MM.1S (cell line): ENCODE results near the gene NUTF2.

ENCODE experiments used
- DNase-seq: peaks from one replicate; pipeline ENCODE4 v3.0.0-alpha.2; 2015
- H2AFZ ChIP-seq: fragments of 300-600 bp; sonication (generic); 2 replicates; pipeline ENCODE4 v1.6.0; 2016; ENCODE audit warnings: antibody characterized with exemption, low read length
- H3F3A ChIP-seq: fragments of 300-600 bp; sonication (generic); 2 replicates; pipeline ENCODE4 v1.6.1; 2016; ENCODE audit warnings: mild to moderate bottlenecking, antibody characterized with exemption, low read length, moderate library complexity, mixed read lengths; ENCODE audit not compliant: insufficient read depth
- H3K27ac ChIP-seq: fragments of 300-600 bp; sonication (generic); 2 replicates; pipeline ENCODE4 v1.5.1; 2016; ENCODE audit warnings: mild to moderate bottlenecking, low read length
- H3K27me3 ChIP-seq: fragments of 300-600 bp; sonication (generic); replicated peaks from 2 replicates; pipeline ENCODE4 v1.6.0; 2016; ENCODE audit warnings: low read length; ENCODE audit not compliant: insufficient read depth
- H3K36me3 ChIP-seq: fragments of 300-600 bp; sonication (generic); replicated peaks from 2 replicates; pipeline ENCODE4 v1.6.1; 2016; ENCODE audit warnings: mild to moderate bottlenecking, low read length, mixed read lengths; ENCODE audit not compliant: insufficient read depth
- H3K4me1 ChIP-seq: fragments of 300-600 bp; sonication (generic); 2 replicates; pipeline ENCODE4 v1.6.1; 2016; ENCODE audit warnings: low read length, mixed read lengths
- H3K4me2 ChIP-seq: fragments of 300-600 bp; sonication (generic); 2 replicates; pipeline ENCODE4 v1.6.0; 2016; ENCODE audit warnings: low read depth, low read length
- H3K4me3 ChIP-seq: fragments of 300-600 bp; sonication (generic); 2 replicates; pipeline ENCODE4 v1.5.1; 2016; ENCODE audit warnings: low read length, mixed read lengths
- H3K79me2 ChIP-seq: fragments of 300-600 bp; sonication (generic); 2 replicates; pipeline ENCODE4 v1.6.1; 2016; ENCODE audit warnings: mixed run types, low read length, mixed read lengths
- H3K9ac ChIP-seq: fragments of 300-600 bp; sonication (generic); 2 replicates; pipeline ENCODE4 v1.6.1; 2016; ENCODE audit warnings: low read length, mixed read lengths
- H3K9me2 ChIP-seq: fragments of 300-600 bp; sonication (generic); replicated peaks from 2 replicates; pipeline ENCODE4 v1.6.1; 2016; ENCODE audit warnings: mild to moderate bottlenecking, low read length, mixed read lengths; ENCODE audit not compliant: insufficient read depth
- H3K9me3 ChIP-seq: fragments of 300-600 bp; sonication (generic); replicated peaks from 2 replicates; pipeline ENCODE4 v1.6.1; 2016; ENCODE audit warnings: mild to moderate bottlenecking, low read length, mixed read lengths; ENCODE audit not compliant: insufficient read depth
- H4K20me1 ChIP-seq: fragments of 300-600 bp; sonication (generic); 2 replicates; pipeline ENCODE4 v1.6.1; 2016; ENCODE audit warnings: mild to moderate bottlenecking, low read length, moderate library complexity, mixed read lengths; ENCODE audit not compliant: insufficient read depth
- EZH2 ChIP-seq: fragments of 300-600 bp; sonication (generic); optimal IDR thresholded peaks from 2 replicates; pipeline ENCODE3; 2017; ENCODE audit warnings: low read depth, mild to moderate bottlenecking, antibody characterized with exemption, low read length, mixed read lengths
- EZH2phosphoT487 ChIP-seq: fragments of 300-600 bp; sonication (generic); IDR thresholded peaks from 2 replicates; pipeline ENCODE4 v1.6.1; 2018; ENCODE audit warnings: antibody characterized with exemption, low read length
- TF ChIP-seq, protein P1 (sequence below): fragments of 300-600 bp; sonication (generic); IDR thresholded peaks from 2 replicates; pipeline ENCODE4 v1.5.1; 2016; ENCODE audit warnings: antibody characterized with exemption, low read length, mixed read lengths

The NUTF2 gene

DNA sequence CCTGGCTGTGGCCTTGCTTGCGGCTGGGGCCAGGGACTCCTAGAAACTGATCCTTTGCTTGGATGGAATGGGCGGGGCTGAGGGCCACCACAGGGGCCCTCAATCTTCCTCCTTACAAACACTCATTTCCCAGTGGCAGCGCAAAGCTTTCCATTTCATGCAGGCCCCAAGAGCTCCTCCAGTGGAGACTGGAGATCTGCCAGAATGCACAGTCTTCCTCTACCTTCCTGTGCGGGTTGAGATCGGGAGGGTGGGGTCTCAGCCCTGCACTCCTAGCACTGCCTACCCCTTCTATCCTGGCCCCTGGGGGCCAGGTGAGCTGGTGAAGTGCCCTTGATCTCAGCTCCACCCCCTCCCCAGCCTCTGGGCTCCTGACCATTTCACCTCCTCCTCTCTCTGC, 39.7 kb downstream of the NUTF2 start:
- no peaks in the 10 kb centered on the region for H3K9me2 ChIP-seq
- no peaks in the 10 kb centered on the region for H4K20me1 ChIP-seq
- H3K79me2 ChIP-seq, result no peaks in the 10 kb centered on the region
- TF ChIP-seq EZH2 (no peak), EZH2phosphoT487 (no peak)
- TF ChIP-seq, protein P1, sequence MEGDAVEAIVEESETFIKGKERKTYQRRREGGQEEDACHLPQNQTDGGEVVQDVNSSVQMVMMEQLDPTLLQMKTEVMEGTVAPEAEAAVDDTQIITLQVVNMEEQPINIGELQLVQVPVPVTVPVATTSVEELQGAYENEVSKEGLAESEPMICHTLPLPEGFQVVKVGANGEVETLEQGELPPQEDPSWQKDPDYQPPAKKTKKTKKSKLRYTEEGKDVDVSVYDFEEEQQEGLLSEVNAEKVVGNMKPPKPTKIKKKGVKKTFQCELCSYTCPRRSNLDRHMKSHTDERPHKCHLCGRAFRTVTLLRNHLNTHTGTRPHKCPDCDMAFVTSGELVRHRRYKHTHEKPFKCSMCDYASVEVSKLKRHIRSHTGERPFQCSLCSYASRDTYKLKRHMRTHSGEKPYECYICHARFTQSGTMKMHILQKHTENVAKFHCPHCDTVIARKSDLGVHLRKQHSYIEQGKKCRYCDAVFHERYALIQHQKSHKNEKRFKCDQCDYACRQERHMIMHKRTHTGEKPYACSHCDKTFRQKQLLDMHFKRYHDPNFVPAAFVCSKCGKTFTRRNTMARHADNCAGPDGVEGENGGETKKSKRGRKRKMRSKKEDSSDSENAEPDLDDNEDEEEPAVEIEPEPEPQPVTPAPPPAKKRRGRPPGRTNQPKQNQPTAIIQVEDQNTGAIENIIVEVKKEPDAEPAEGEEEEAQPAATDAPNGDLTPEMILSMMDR, result no peak
- no peaks in the 10 kb centered on the region for H3K27me3 ChIP-seq
- H3K4me2 ChIP-seq, result no peak overlapping the region
- H3F3A ChIP-seq, result no peaks in the 10 kb centered on the region
- no peak overlapping the region for H3K4me3 ChIP-seq
- H3K9ac ChIP-seq, result no peak overlapping the region
- H3K27ac ChIP-seq, result no peak overlapping the region
- H3K9me3 ChIP-seq, result no peaks in the 10 kb centered on the region
- no peaks in the 10 kb centered on the region for H3K4me1 ChIP-seq
- H2AFZ ChIP-seq, result no peak overlapping the region
- no peaks in the 10 kb centered on the region for H3K36me3 ChIP-seq
- no peak for DNase-seq

DNA sequence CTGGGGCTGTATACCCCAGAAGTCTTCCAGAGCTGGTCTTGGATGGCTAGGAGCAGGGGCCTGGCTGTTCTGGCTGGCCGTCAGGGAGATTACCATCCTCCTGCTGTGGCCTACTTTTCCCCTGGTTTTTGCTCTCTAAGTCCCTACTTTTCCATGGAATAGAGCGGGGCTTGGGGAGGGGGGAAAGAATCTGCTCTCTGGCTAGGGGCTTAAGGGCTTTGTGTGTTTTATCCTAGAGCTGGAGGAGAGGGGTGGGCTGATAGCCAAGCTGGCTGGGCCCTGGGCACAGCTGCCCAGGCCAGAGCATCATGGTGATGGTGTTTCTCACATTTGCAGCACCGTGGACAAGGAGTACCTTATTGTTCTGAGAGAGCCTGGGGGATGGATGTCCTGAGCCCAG, 41.6 kb downstream of the NUTF2 start:
- TF ChIP-seq, protein P1, result no peak
- no peak for TF ChIP-seq EZH2phosphoT487
- no peak for TF ChIP-seq EZH2
- H3K27me3 ChIP-seq, result no peaks in the 10 kb centered on the region
- H3K9ac ChIP-seq, result no peak overlapping the region
- no peak overlapping the region for H2AFZ ChIP-seq
- H3K9me2 ChIP-seq, result no peaks in the 10 kb centered on the region
- no peaks in the 10 kb centered on the region for H4K20me1 ChIP-seq
- peaks cover 2% of the 10 kb centered on the region for H3K79me2 ChIP-seq
- no peak overlapping the region for H3K27ac ChIP-seq
- DNase-seq, result no peak
- no peaks in the 10 kb centered on the region for H3K9me3 ChIP-seq
- no peak overlapping the region for H3K4me2 ChIP-seq
- no peaks in the 10 kb centered on the region for H3K36me3 ChIP-seq
- no peak overlapping the region for H3K4me3 ChIP-seq
- no peaks in the 10 kb centered on the region for H3F3A ChIP-seq
- H3K4me1 ChIP-seq, result no peaks in the 10 kb centered on the region

DNA sequence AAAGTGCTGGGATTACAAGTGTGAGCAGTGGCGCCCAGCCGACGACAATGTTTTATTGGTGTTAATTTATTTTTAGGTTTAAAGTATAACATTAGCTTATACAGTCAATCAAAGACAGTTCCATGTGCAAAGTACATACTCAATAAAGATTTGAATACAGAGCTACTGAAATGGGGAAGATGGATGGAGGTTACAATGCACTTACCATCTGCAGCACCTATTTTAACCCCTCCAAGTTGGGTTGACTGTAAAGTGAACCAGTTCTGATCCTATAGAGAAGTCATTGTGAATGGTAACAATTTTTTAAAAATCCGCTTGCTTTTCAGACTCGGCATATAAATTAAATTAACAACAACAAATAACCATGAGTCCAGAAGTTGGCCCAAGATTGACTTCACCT, 45.6 kb downstream of the NUTF2 start:
- H3K36me3 ChIP-seq, result no peaks in the 10 kb centered on the region
- H3K4me1 ChIP-seq, result 0 out of 2 replicates have a peak, but pooled peaks cover 6% of the 10 kb centered on the region
- no peaks in the 10 kb centered on the region for H3K9me2 ChIP-seq
- H3K9me3 ChIP-seq, result no peaks in the 10 kb centered on the region
- H3K9ac ChIP-seq, result peak overlapping the region; percentile 43; the same call in 1 of the 2 replicates
- peak overlapping the region; percentile 49 for H2AFZ ChIP-seq
- peak overlapping the region; percentile 67 for H3K4me3 ChIP-seq
- no peak for DNase-seq
- H3K4me2 ChIP-seq, result peak overlapping the region; percentile 47
- no peaks in the 10 kb centered on the region for H3F3A ChIP-seq
- H3K27ac ChIP-seq, result no peak overlapping the region
- peaks cover 40% of the 10 kb centered on the region for H3K79me2 ChIP-seq
- TF ChIP-seq, protein P1, result no peak
- TF ChIP-seq EZH2, result no peak
- no peak for TF ChIP-seq EZH2phosphoT487
- no peaks in the 10 kb centered on the region for H3K27me3 ChIP-seq
- no peaks in the 10 kb centered on the region for H4K20me1 ChIP-seq
